ENCODE results near the gene GDI1.
A peak's percentile ranks its signal among the peaks of the same experiment; 100 is the strongest.

Gene GDI1

GRCh38 chrX:154432210-154432609, 4.7 kb upstream of the GDI1 start:
- Histone ChIP-seq H3K4me3 (ENCODE audit: low read length) (no peak overlapping the region), H3K27ac (ENCODE audit: low read length) (no peak overlapping the region), H3K4me1 (ENCODE audit: control insufficient read depth, low read depth, low read length) (no peaks in the 10 kb centered on the region), H3K9me3 (ENCODE audit: control insufficient read depth, low read depth, low read length) (peaks cover under 1% of the 10 kb centered on the region), H3K27me3 (ENCODE audit: control insufficient read depth, insufficient read depth, low read length) (no peaks in the 10 kb centered on the region), H3K36me3 (ENCODE audit: control insufficient read depth, low read depth, low read length) (no peaks in the 10 kb centered on the region), H3K9ac (ENCODE audit: low read length) (no peak overlapping the region)

GRCh38 chrX:154433605-154434004, 3.3 kb upstream of the GDI1 start:
- H3K36me3 ChIP-seq (ENCODE audit: control insufficient read depth, low read depth, low read length), result no peaks in the 10 kb centered on the region
- H3K9ac ChIP-seq (ENCODE audit: low read length), result no peak overlapping the region
- no peaks in the 10 kb centered on the region for H3K9me3 ChIP-seq (ENCODE audit: control insufficient read depth, low read depth, low read length)
- no peak overlapping the region for H3K4me3 ChIP-seq (ENCODE audit: low read length)
- H3K4me1 ChIP-seq (ENCODE audit: control insufficient read depth, low read depth, low read length), result no peaks in the 10 kb centered on the region
- H3K27me3 ChIP-seq (ENCODE audit: control insufficient read depth, insufficient read depth, low read length), result no peaks in the 10 kb centered on the region
- H3K27ac ChIP-seq (ENCODE audit: low read length), result no peak overlapping the region

DNA sequence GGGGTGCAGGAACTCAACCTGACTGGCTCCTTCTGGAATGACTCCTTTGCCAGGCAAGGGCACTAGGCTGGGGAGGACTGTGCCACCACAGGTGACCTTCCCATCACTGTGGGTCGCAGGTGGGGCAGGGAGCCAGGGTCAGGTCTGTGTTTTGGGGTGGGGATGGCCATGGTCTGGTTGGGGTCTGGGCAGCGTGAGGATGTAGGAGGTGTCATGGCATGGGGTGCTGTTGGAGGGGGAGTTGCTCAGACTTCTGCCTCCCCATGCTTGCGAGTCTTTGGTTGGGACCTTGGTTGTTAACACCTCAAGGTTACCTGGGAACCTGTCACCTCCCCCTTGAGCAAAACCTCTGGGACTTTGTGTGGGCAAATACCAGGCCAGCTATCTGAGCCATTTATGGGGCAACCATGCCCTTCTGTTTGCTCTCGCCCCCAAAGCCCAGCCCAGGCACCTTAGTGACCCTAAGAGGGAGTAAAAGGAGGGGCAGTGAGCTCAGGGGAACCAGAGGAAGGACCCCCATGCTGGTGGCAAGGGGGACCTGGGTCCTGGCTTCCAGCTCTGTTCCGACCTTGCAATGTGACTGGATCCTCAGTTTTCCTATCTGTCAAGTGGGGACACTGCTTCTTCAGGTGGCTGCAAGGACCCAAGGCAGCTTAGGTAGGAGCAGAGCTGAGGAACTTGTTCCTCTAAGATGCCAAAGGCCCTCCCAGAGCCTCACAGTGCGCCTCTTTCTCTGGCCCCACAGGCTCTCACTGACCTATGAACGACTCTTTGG, 2.4 kb upstream of the GDI1 start:
- H3K4me3 ChIP-seq (ENCODE audit: low read length), result no peak overlapping the region
- no peaks in the 10 kb centered on the region for H3K9me3 ChIP-seq (ENCODE audit: control insufficient read depth, low read depth, low read length)
- no peaks in the 10 kb centered on the region for H3K4me1 ChIP-seq (ENCODE audit: control insufficient read depth, low read depth, low read length)
- no peak overlapping the region for H3K27ac ChIP-seq (ENCODE audit: low read length)
- H3K36me3 ChIP-seq (ENCODE audit: control insufficient read depth, low read depth, low read length), result no peaks in the 10 kb centered on the region
- H3K9ac ChIP-seq (ENCODE audit: low read length), result no peak overlapping the region
- no peaks in the 10 kb centered on the region for H3K27me3 ChIP-seq (ENCODE audit: control insufficient read depth, insufficient read depth, low read length)

DNA sequence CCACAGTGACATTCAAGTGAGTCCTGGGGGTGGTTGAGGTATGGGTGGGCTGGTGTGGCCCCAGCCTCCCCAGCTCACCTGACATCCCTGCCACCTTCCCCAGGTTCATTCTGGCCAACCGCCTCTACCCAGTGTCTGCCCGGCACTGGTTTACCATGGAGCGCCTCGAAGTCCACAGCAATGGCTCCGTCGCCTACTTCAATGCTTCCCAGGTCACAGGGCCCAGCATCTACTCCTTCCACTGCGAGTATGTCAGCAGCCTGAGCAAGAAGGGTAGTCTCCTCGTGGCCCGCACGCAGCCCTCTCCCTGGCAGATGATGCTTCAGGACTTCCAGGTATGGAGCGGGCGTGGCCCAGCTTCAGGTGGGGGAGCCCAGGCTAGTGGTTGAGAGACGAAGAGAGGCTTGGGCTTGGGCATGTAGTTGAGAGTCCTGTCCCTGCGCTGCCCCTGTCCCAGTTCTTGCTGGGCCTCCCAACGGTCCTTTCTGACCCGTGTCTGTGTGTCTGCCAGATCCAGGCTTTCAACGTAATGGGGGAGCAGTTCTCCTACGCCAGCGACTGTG, 1.7 kb upstream of the GDI1 start:
- Histone ChIP-seq H3K9ac (ENCODE audit: low read length) (no peak overlapping the region), H3K27me3 (ENCODE audit: control insufficient read depth, insufficient read depth, low read length) (no peaks in the 10 kb centered on the region), H3K9me3 (ENCODE audit: control insufficient read depth, low read depth, low read length) (no peaks in the 10 kb centered on the region), H3K36me3 (ENCODE audit: control insufficient read depth, low read depth, low read length) (peaks cover 1% of the 10 kb centered on the region), H3K27ac (ENCODE audit: low read length) (no peak overlapping the region), H3K4me3 (ENCODE audit: low read length) (no peak overlapping the region), H3K4me1 (ENCODE audit: control insufficient read depth, low read depth, low read length) (no peaks in the 10 kb centered on the region)

- Histone ChIP-seq H3K36me3 (ENCODE audit: control insufficient read depth, low read depth, low read length) (peaks cover 4% of the 10 kb centered on the region), H3K9me3 (ENCODE audit: control insufficient read depth, low read depth, low read length) (no peaks in the 10 kb centered on the region), H3K4me1 (ENCODE audit: control insufficient read depth, low read depth, low read length) (no peaks in the 10 kb centered on the region), H3K27me3 (ENCODE audit: control insufficient read depth, insufficient read depth, low read length) (no peaks in the 10 kb centered on the region), H3K9ac (ENCODE audit: low read length) (peak overlapping the region; percentile 45), H3K4me3 (ENCODE audit: low read length) (peak overlapping the region; percentile 56), H3K27ac (ENCODE audit: low read length) (no peak overlapping the region)
Observed at GRCh38 chrX:154436374-154436982, 476 bp upstream of the GDI1 start.

DNA sequence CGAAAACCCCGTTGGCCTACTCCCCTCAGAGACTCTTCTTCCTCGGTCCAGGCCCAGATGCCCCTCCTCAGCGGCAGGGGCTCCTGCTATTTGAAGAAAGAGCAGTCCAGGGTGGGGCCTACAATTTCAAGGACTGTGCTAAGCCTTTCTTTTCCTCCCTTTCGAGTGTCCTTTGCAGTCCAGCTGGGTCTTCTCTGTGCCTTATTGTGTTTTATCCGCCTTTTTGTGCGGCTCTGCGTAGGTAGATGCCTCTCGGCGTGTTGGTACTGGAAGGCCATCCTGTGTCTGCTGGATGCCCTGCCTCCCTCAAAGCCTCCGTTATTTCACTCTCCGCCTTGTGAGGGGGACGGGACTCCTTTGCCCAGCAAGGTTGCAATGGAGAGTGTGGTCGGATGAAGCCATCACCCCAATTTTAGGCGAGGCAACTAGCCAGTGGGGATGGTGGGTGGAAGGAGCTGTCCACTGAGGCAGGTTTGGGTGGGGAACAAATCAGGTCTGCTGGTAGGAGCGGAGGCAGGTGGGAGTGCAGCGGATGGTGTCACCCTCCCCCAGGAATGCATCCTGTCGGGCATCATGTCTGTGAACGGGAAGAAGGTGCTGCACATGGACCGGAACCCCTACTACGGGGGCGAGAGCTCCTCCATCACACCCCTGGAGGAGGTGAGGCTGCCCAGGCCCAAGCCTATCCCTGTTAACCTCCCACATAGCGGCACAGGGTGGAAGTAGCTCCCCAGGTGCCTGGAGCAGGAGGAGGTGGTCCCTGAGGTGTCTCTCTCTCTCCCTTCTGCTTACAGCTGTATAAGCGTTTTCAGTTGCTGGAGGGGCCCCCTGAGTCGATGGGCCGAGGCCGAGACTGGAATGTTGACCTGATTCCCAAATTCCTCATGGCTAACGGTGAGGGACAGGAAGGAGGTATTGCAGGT, 1.3 kb downstream of the GDI1 start:
- H3K4me3 ChIP-seq (ENCODE audit: low read length), result peak overlapping the region; percentile 60
- peaks cover 11% of the 10 kb centered on the region for H3K36me3 ChIP-seq (ENCODE audit: control insufficient read depth, low read depth, low read length)
- H3K4me1 ChIP-seq (ENCODE audit: control insufficient read depth, low read depth, low read length), result no peaks in the 10 kb centered on the region
- no peaks in the 10 kb centered on the region for H3K9me3 ChIP-seq (ENCODE audit: control insufficient read depth, low read depth, low read length)
- H3K27me3 ChIP-seq (ENCODE audit: control insufficient read depth, insufficient read depth, low read length), result no peaks in the 10 kb centered on the region
- no peak overlapping the region for H3K9ac ChIP-seq (ENCODE audit: low read length)
- no peak overlapping the region for H3K27ac ChIP-seq (ENCODE audit: low read length)

GRCh38 chrX:154439841-154440240, 2.9 kb downstream of the GDI1 start:
- Histone ChIP-seq H3K36me3 (ENCODE audit: control insufficient read depth, low read depth, low read length) (peaks cover 11% of the 10 kb centered on the region), H3K4me3 (ENCODE audit: low read length) (no peak overlapping the region), H3K4me1 (ENCODE audit: control insufficient read depth, low read depth, low read length) (no peaks in the 10 kb centered on the region), H3K9me3 (ENCODE audit: control insufficient read depth, low read depth, low read length) (no peaks in the 10 kb centered on the region), H3K9ac (ENCODE audit: low read length) (no peak overlapping the region), H3K27ac (ENCODE audit: low read length) (no peak overlapping the region), H3K27me3 (ENCODE audit: control insufficient read depth, insufficient read depth, low read length) (no peaks in the 10 kb centered on the region)

GRCh38 chrX:154440623-154441357, 3.8 kb downstream of the GDI1 start:
- Histone ChIP-seq H3K36me3 (ENCODE audit: control insufficient read depth, low read depth, low read length) (peaks cover 11% of the 10 kb centered on the region), H3K9ac (ENCODE audit: low read length) (no peak overlapping the region), H3K4me3 (ENCODE audit: low read length) (no peak overlapping the region), H3K9me3 (ENCODE audit: control insufficient read depth, low read depth, low read length) (no peaks in the 10 kb centered on the region), H3K27me3 (ENCODE audit: control insufficient read depth, insufficient read depth, low read length) (no peaks in the 10 kb centered on the region), H3K4me1 (ENCODE audit: control insufficient read depth, low read depth, low read length) (no peaks in the 10 kb centered on the region), H3K27ac (ENCODE audit: low read length) (no peak overlapping the region)

- Histone ChIP-seq H3K4me1 (ENCODE audit: control insufficient read depth, low read depth, low read length) (no peaks in the 10 kb centered on the region), H3K27ac (ENCODE audit: low read length) (no peak overlapping the region), H3K9ac (ENCODE audit: low read length) (no peak overlapping the region), H3K27me3 (ENCODE audit: control insufficient read depth, insufficient read depth, low read length) (no peaks in the 10 kb centered on the region), H3K9me3 (ENCODE audit: control insufficient read depth, low read depth, low read length) (no peaks in the 10 kb centered on the region), H3K4me3 (ENCODE audit: low read length) (no peak overlapping the region), H3K36me3 (ENCODE audit: control insufficient read depth, low read depth, low read length) (peaks cover 11% of the 10 kb centered on the region)
Observed at GRCh38 chrX:154441564-154441963, 4.6 kb downstream of the GDI1 start.

- no peak overlapping the region for H3K4me3 ChIP-seq (ENCODE audit: low read length)
- H3K9me3 ChIP-seq (ENCODE audit: control insufficient read depth, low read depth, low read length), result no peaks in the 10 kb centered on the region
- H3K27ac ChIP-seq (ENCODE audit: low read length), result no peak overlapping the region
- H3K4me1 ChIP-seq (ENCODE audit: control insufficient read depth, low read depth, low read length), result no peaks in the 10 kb centered on the region
- H3K36me3 ChIP-seq (ENCODE audit: control insufficient read depth, low read depth, low read length), result peaks cover 11% of the 10 kb centered on the region
- H3K27me3 ChIP-seq (ENCODE audit: control insufficient read depth, insufficient read depth, low read length), result no peaks in the 10 kb centered on the region
- H3K9ac ChIP-seq (ENCODE audit: low read length), result no peak overlapping the region
Observed at GRCh38 chrX:154441984-154442707, 5.2 kb downstream of the GDI1 start.
